HL-60 (cell line): Measurements from ENCODE around the gene MCCC2.

Experiments used
- POLR2AphosphoS5 ChIP-seq: IDR thresholded peaks from 2 replicates; pipeline ENCODE4 v1.6.1; 2012; ENCODE audit warnings: low read depth
- TF ChIP-seq, protein P1 (sequence below): IDR thresholded peaks from 2 replicates; pipeline ENCODE4 v1.6.1; 2012; ENCODE audit warnings: low read depth; ENCODE audit not compliant: insufficient replicate concordance
- TF ChIP-seq, protein P2 (sequence below): IDR thresholded peaks from one replicate; pipeline ENCODE4 v1.5.1; 2011; ENCODE audit warnings: low read length, control low read depth, inconsistent platforms; ENCODE audit not compliant: insufficient read depth

DNA sequence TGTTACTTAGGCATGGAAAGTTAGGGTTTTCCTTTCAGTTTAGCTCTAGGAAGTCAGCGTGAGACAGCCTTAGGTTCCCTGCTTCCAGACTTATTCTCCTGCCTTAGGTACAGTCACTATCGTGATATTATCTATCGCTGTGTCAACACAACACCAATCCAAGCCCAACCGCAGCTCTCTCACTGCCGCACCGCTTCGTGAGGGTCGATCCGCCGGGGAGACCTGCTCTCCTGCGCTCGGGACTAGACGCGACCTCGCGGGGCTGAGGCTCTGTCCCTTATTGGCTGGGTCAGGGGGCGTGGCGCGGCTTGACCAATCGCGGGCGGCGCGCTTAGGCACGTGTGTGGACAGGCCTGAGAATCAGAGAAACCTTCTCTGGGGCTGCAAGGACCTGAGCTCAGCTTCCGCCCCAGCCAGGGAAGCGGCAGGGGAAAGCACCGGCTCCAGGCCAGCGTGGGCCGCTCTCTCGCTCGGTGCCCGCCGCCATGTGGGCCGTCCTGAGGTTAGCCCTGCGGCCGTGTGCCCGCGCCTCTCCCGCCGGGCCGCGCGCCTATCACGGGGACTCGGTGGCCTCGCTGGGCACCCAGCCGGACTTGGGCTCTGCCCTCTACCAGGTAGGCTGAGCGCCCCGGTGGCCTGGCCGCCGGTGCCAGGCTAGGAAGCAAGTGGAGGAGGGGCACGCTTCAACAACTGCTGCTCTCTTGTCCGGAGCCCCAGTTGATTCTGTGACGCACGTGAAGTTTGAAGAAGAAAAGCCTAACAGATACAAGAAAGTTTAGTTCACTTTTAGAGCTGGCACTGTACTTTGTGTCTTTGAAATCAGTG lies at the start of gene MCCC2:
- TF ChIP-seq, protein P1, sequence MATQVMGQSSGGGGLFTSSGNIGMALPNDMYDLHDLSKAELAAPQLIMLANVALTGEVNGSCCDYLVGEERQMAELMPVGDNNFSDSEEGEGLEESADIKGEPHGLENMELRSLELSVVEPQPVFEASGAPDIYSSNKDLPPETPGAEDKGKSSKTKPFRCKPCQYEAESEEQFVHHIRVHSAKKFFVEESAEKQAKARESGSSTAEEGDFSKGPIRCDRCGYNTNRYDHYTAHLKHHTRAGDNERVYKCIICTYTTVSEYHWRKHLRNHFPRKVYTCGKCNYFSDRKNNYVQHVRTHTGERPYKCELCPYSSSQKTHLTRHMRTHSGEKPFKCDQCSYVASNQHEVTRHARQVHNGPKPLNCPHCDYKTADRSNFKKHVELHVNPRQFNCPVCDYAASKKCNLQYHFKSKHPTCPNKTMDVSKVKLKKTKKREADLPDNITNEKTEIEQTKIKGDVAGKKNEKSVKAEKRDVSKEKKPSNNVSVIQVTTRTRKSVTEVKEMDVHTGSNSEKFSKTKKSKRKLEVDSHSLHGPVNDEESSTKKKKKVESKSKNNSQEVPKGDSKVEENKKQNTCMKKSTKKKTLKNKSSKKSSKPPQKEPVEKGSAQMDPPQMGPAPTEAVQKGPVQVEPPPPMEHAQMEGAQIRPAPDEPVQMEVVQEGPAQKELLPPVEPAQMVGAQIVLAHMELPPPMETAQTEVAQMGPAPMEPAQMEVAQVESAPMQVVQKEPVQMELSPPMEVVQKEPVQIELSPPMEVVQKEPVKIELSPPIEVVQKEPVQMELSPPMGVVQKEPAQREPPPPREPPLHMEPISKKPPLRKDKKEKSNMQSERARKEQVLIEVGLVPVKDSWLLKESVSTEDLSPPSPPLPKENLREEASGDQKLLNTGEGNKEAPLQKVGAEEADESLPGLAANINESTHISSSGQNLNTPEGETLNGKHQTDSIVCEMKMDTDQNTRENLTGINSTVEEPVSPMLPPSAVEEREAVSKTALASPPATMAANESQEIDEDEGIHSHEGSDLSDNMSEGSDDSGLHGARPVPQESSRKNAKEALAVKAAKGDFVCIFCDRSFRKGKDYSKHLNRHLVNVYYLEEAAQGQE: no peak
- TF ChIP-seq, protein P2, sequence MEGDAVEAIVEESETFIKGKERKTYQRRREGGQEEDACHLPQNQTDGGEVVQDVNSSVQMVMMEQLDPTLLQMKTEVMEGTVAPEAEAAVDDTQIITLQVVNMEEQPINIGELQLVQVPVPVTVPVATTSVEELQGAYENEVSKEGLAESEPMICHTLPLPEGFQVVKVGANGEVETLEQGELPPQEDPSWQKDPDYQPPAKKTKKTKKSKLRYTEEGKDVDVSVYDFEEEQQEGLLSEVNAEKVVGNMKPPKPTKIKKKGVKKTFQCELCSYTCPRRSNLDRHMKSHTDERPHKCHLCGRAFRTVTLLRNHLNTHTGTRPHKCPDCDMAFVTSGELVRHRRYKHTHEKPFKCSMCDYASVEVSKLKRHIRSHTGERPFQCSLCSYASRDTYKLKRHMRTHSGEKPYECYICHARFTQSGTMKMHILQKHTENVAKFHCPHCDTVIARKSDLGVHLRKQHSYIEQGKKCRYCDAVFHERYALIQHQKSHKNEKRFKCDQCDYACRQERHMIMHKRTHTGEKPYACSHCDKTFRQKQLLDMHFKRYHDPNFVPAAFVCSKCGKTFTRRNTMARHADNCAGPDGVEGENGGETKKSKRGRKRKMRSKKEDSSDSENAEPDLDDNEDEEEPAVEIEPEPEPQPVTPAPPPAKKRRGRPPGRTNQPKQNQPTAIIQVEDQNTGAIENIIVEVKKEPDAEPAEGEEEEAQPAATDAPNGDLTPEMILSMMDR: no peak
- peak; percentile 71; the same call in 1 of the 2 replicates for TF ChIP-seq POLR2AphosphoS5
